ENCODE results near the gene APOC3.

Gene APOC3

GRCh38 chr11:116807601-116808261 lies 22.0 kb upstream of the APOC3 start:
- H3K4me3 ChIP-seq (ENCODE audit: low read length) = no peak overlapping the region
- no peak for DNase-seq (ENCODE audit: low read depth)
- TF ChIP-seq, protein P1, sequence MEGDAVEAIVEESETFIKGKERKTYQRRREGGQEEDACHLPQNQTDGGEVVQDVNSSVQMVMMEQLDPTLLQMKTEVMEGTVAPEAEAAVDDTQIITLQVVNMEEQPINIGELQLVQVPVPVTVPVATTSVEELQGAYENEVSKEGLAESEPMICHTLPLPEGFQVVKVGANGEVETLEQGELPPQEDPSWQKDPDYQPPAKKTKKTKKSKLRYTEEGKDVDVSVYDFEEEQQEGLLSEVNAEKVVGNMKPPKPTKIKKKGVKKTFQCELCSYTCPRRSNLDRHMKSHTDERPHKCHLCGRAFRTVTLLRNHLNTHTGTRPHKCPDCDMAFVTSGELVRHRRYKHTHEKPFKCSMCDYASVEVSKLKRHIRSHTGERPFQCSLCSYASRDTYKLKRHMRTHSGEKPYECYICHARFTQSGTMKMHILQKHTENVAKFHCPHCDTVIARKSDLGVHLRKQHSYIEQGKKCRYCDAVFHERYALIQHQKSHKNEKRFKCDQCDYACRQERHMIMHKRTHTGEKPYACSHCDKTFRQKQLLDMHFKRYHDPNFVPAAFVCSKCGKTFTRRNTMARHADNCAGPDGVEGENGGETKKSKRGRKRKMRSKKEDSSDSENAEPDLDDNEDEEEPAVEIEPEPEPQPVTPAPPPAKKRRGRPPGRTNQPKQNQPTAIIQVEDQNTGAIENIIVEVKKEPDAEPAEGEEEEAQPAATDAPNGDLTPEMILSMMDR (conservative IDR thresholded peaks at IDR 0.05; ENCODE audit: low read length) = no peak

GRCh38 chr11:116808262-116809175 lies 21.2 kb upstream of the APOC3 start:
- peak; percentile 47 for DNase-seq (ENCODE audit: low read depth)
- TF ChIP-seq, protein P1 (conservative IDR thresholded peaks at IDR 0.05; ENCODE audit: low read length) = no peak
- H3K4me3 ChIP-seq (ENCODE audit: low read length) = no peak overlapping the region

DNA sequence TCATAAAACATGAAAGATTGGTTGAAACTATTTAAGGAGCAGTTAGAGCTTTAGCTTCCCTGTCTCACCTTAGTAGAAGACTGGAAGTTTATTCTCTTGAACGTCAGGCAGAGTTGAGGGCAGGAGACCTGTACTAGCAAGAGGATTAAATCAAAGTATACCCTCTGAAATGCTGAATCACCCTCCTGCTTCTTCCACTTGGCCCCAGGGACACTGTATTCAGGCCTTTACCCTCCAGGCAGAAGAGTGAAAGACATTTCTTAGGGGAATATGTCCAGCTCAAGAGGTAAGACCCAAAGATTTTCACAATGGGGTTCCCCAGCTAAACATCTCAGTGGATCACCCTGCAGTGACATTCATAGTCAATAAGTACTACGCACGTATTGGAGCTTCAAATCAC lies 18.5 kb upstream of the APOC3 start:
- no peak overlapping the region for H3K4me3 ChIP-seq (ENCODE audit: low read length)
- DNase-seq (ENCODE audit: low read depth) = no peak
- TF ChIP-seq, protein P1 (conservative IDR thresholded peaks at IDR 0.05; ENCODE audit: low read length) = no peak

- no peak overlapping the region for H3K4me3 ChIP-seq (ENCODE audit: low read length)
- TF ChIP-seq, protein P1 (conservative IDR thresholded peaks at IDR 0.05; ENCODE audit: low read length) = no peak
- no peak for DNase-seq (ENCODE audit: low read depth)
Measured at GRCh38 chr11:116812109-116812508, 17.6 kb upstream of the APOC3 start.

DNA sequence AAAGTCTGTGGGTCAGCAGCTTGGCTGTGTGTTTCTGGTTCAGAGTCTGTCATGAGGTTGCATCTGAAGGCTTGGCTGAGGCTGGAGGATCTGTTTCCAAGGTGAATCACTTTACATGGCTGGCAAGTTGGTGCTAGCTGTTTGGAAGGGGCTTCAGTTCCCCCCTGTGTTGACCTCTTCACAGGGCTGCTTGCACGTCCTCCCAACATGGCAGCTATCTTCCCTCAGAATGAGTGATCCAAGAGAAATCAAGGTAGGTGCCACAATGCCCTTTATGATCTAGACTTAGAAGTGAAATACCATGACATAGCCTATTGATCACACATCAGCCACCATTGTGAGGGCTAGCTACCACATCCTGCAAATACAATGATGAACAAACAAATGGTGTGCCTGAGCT lies 16.5 kb upstream of the APOC3 start:
- TF ChIP-seq, protein P1 (conservative IDR thresholded peaks at IDR 0.05; ENCODE audit: low read length) = no peak
- DNase-seq (ENCODE audit: low read depth) = no peak
- no peak overlapping the region for H3K4me3 ChIP-seq (ENCODE audit: low read length)

DNA sequence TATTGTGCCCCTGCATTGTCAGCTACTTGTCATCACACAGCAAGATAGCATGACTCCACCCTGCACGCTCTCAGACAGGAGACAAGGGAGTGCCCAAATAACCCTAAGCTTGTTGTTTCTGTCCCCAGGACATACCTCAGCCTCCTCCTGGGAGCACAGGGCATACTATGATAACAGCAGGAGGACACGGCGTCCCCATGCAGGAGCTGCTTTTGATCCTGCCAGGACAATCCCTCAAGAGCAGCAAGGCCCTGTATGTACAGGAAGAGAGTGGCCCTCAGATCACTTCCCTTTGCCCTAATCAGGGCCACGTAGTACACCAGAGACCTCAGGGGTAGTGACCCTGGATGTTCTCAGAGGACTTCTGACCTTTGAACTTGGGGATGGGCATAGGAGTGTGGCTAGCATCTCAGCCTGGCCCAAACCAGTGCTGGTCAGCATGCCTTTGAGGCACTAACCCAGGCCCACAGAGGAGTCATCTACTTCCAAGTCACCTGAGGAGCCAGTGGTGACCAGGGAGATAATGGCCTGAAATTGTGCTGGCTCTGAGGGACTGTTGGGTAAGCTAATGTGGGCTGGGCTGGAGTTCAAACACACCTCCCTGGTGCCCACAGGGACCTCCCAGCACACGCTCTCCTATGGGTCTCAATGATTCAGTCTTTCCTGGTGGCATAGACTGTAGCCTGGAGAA lies 15.8 kb upstream of the APOC3 start:
- TF ChIP-seq, protein P1 (conservative IDR thresholded peaks at IDR 0.05; ENCODE audit: low read length) = no peak
- no peak overlapping the region for H3K4me3 ChIP-seq (ENCODE audit: low read length)
- no peak for DNase-seq (ENCODE audit: low read depth)
